NB4 (cell line): ENCODE data around the gene NME2.
A peak's percentile ranks its signal among the peaks of the same experiment; 100 is the strongest.
"Not testable (repeated sequence)": the region's sequence is repeated elsewhere in the genome, so short reads cannot be mapped to it uniquely, and the experiment has no call there.

Source experiments
- DNase-seq: peaks from one replicate; pipeline ENCODE4 v3.0.0; 2010; ENCODE audit warnings: low read depth
- H3K4me3 ChIP-seq: one replicate; pipeline ENCODE4 v1.5.1; 2011; ENCODE audit warnings: mild to moderate bottlenecking, low read depth, low read length, moderate library complexity
- CTCF ChIP-seq: IDR thresholded peaks from one replicate; pipeline ENCODE4 v1.5.1; 2012; ENCODE audit warnings: low read depth, low read length
- MAX ChIP-seq: IDR thresholded peaks from 2 replicates; pipeline ENCODE4 v1.6.1; 2011; ENCODE audit warnings: low read depth, low read length
- MYC ChIP-seq: IDR thresholded peaks from 2 replicates; pipeline ENCODE4 v1.6.1; 2011; ENCODE audit warnings: low read depth, low read length
- POLR2A ChIP-seq: IDR thresholded peaks from 2 replicates; pipeline ENCODE4 v1.6.1; 2011; ENCODE audit warnings: mild to moderate bottlenecking; ENCODE audit not compliant: insufficient read length; ENCODE audit errors: extremely low read depth

The NME2 gene

GRCh38 chr17:51121620-51122472 is 44.4 kb upstream of the NME2 start:
- DNase-seq = peak; percentile 94
- peak overlapping the region; percentile 82 for H3K4me3 ChIP-seq
- TF ChIP-seq MAX (peak; percentile 98), CTCF (no peak), MYC (peak; percentile 91), POLR2A (peak; percentile 66)

- not testable (repeated sequence) for DNase-seq
- H3K4me3 ChIP-seq = peak overlapping the region; percentile 82
These were observed 43.6 kb upstream of the NME2 start for GRCh38 chr17:51122473-51123115.

- H3K4me3 ChIP-seq = no peak overlapping the region
- no peak for TF ChIP-seq CTCF
- TF ChIP-seq POLR2A = no peak
- no peak for DNase-seq
These were observed 41.3 kb upstream of the NME2 start for GRCh38 chr17:51124640-51125503.

- DNase-seq = no peak
- TF ChIP-seq CTCF (no peak), MYC (no peak), MAX (no peak)
- H3K4me3 ChIP-seq = no peak overlapping the region
These were observed 38.1 kb upstream of the NME2 start for GRCh38 chr17:51128076-51128475.

GRCh38 chr17:51132964-51133319 is 33.3 kb upstream of the NME2 start:
- peak; percentile 21 for DNase-seq
- TF ChIP-seq MAX = no peak
- TF ChIP-seq MYC = no peak
- no peak overlapping the region for H3K4me3 ChIP-seq

- TF ChIP-seq POLR2A (no peak), MAX (no peak), MYC (no peak), CTCF (no peak)
These were observed 32.8 kb upstream of the NME2 start for GRCh38 chr17:51133365-51133764.

More at GRCh38 chr17:51133365-51133764, 32.8 kb upstream of the NME2 start:
- DNase-seq = no peak
- H3K4me3 ChIP-seq = no peak overlapping the region
